GM23338 (cell line): ENCODE measurements around the gene MYO6. TPM values are rescaled to one million over a fixed set of nuclear protein-coding genes. Genes with fewer than 3 reads are reported as not detected.
"Not testable (repeated sequence)": the region's sequence is repeated elsewhere in the genome, so short reads cannot be mapped to it uniquely, and the experiment has no call there.

Experiments used
- ATAC-seq: fragments of 200-7000 bp; cut with Tn5 transposase; 3 replicates; pipeline ENCODE4 v1.9.1; 2020
- DNase-seq: peaks from one replicate; pipeline ENCODE4 v3.0.0-alpha.2; 2015; ENCODE audit warnings: low spot score
- H2AFZ ChIP-seq: fragments of 200-600 bp; sonication (generic); 2 replicates; pipeline ENCODE4 v1.8.0; 2016; ENCODE audit warnings: antibody characterized with exemption, mild to moderate bottlenecking, moderate library complexity
- H3F3A ChIP-seq: fragments of 200-600 bp; sonication (generic); replicated peaks from 2 replicates; pipeline ENCODE4 v1.8.0; 2017; ENCODE audit warnings: antibody characterized with exemption, mixed run types, low read depth
- H3K27ac ChIP-seq: fragments of 200-600 bp; sonication (generic); 2 replicates; pipeline ENCODE4 v1.6.1; 2016; ENCODE audit warnings: low read depth
- H3K27me3 ChIP-seq: fragments of 200-600 bp; sonication (generic); 2 replicates; pipeline ENCODE4 v1.8.0; 2016; ENCODE audit warnings: mild to moderate bottlenecking, mixed run types, moderate library complexity; ENCODE audit not compliant: insufficient read depth
- H3K36me3 ChIP-seq: fragments of 200-600 bp; sonication (generic); 2 replicates; pipeline ENCODE4 v1.8.0; 2016; ENCODE audit warnings: mild to moderate bottlenecking; ENCODE audit not compliant: insufficient read depth
- H3K4me1 ChIP-seq: fragments of 200-600 bp; sonication (generic); 2 replicates; pipeline ENCODE4 v1.8.0; 2016; ENCODE audit warnings: mild to moderate bottlenecking, moderate library complexity; ENCODE audit not compliant: insufficient read depth
- H3K4me2 ChIP-seq: fragments of 200-600 bp; sonication (generic); 2 replicates; pipeline ENCODE4 v1.7.1; 2017; ENCODE audit warnings: mixed run types
- H3K4me3 ChIP-seq: fragments of 200-600 bp; sonication (generic); 2 replicates; pipeline ENCODE4 v1.6.1; 2016; ENCODE audit warnings: mixed run types
- H3K79me2 ChIP-seq: fragments of 200-600 bp; sonication (generic); replicated peaks from 2 replicates; pipeline ENCODE4 v1.8.0; 2017; ENCODE audit warnings: mild to moderate bottlenecking; ENCODE audit not compliant: insufficient read depth
- H3K9me2 ChIP-seq: fragments of 200-600 bp; sonication (generic); 2 replicates; pipeline ENCODE4 v1.8.0; 2017; ENCODE audit not compliant: insufficient read depth
- H4K20me1 ChIP-seq: fragments of 200-600 bp; sonication (generic); replicated peaks from 2 replicates; pipeline ENCODE4 v1.8.0; 2017; ENCODE audit warnings: mild to moderate bottlenecking; ENCODE audit not compliant: insufficient read depth
- H3K27ac Mint-ChIP-seq: 2 replicates; pipeline ENCODE4 v1.8.0; 2020; ENCODE audit warnings: inconsistent platforms, mild to moderate bottlenecking, moderate library complexity, mixed read lengths
- H3K27me3 Mint-ChIP-seq: 3 replicates; pipeline ENCODE4 v1.8.0; 2022; ENCODE audit warnings: low read depth, mild to moderate bottlenecking, moderate library complexity, mixed read lengths, inconsistent platforms; ENCODE audit not compliant: insufficient read depth, poor library complexity
- H3K36me3 Mint-ChIP-seq: 3 replicates; pipeline ENCODE4 v1.8.0; 2021; ENCODE audit warnings: low read depth, mild to moderate bottlenecking, inconsistent platforms, moderate library complexity, mixed read lengths
- H3K4me1 Mint-ChIP-seq: 3 replicates; pipeline ENCODE4 v1.8.0; 2020; ENCODE audit warnings: mild to moderate bottlenecking, inconsistent platforms, mixed read lengths
- H3K4me3 Mint-ChIP-seq: 3 replicates; pipeline ENCODE4 v1.8.0; 2021; ENCODE audit warnings: moderate library complexity, mild to moderate bottlenecking, inconsistent platforms, mixed read lengths
- H3K9me3 Mint-ChIP-seq: 3 replicates; pipeline ENCODE4 v1.8.0; 2020; ENCODE audit warnings: moderate library complexity, mild to moderate bottlenecking, inconsistent platforms, mixed read lengths
- EZH2phosphoT487 ChIP-seq: fragments of 200-600 bp; sonication (generic); IDR thresholded peaks from one replicate; pipeline ENCODE4 v1.8.1; 2018; ENCODE audit warnings: antibody characterized with exemption; ENCODE audit not compliant: unreplicated experiment
- NANOG ChIP-seq: IDR thresholded peaks from 2 replicates; pipeline ENCODE4 v1.6.1; 2016; ENCODE audit warnings: antibody characterized with exemption, borderline replicate concordance
- STAT1 ChIP-seq: IDR thresholded peaks from one replicate; pipeline ENCODE4 v1.6.1; 2016; ENCODE audit warnings: antibody characterized with exemption; ENCODE audit not compliant: unreplicated experiment
- polyA plus RNA-seq: library from polyadenylated mRNA; unstranded; fragments of >200 nt; fragmentation: Nextera tagmentation; extraction: Ambion mirVana; gene quantifications from 2 replicates; pipeline ENCODE4 v1.2.1, GENCODE V29; 2016
- total RNA-seq: library from RNA; depleted of rRNA; stranded (reverse); fragments of >200 nt; shearing (Covaris generic); gene quantifications from 2 replicates; pipeline ENCODE4 v1.2.3, GENCODE V29; 2014
- TF ChIP-seq, protein P1 (sequence below): IDR thresholded peaks from one replicate; pipeline ENCODE4 v1.6.1; 2018; ENCODE audit warnings: antibody characterized with exemption; ENCODE audit not compliant: unreplicated experiment

MYO6 gene
- total and polyA plus RNA-seq, 2 experiments from 2014 or later: 21.8 to 33.0 TPM

DNA sequence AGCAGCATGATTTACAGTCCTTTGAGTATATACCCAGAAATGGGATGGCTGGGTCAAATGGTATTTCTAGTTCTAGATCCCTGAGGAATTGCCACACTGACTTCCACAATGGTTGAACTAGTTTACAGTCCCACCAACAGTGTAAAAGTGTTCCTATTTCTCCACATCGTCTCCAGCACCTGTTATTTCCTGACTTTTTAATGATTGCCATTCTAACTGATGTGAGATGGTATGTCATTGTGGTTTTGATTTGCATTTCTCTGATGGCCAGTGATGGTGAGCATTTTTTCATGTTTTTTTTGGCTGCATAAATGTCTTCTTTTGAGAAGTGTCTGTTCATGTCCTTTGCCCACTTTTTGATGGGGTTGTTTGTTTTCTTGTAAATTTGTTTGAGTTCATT is 151.2 kb downstream of the MYO6 start:
- not testable (repeated sequence) for H3K27me3 ChIP-seq, H3K27ac ChIP-seq, H3K4me3 Mint-ChIP-seq, H3K4me1 Mint-ChIP-seq, H3K4me3 ChIP-seq, H3K27me3 Mint-ChIP-seq, H3K36me3 ChIP-seq, H3K4me2 ChIP-seq, ATAC-seq, H2AFZ ChIP-seq, DNase-seq, H3K9me2 ChIP-seq, H3K4me1 ChIP-seq, H3K79me2 ChIP-seq, H4K20me1 ChIP-seq, H3F3A ChIP-seq, H3K27ac Mint-ChIP-seq
- Mint-ChIP-seq H3K9me3 (peaks cover 12% of the 10 kb centered on the region), H3K36me3 (peaks cover 14% of the 10 kb centered on the region)

DNA sequence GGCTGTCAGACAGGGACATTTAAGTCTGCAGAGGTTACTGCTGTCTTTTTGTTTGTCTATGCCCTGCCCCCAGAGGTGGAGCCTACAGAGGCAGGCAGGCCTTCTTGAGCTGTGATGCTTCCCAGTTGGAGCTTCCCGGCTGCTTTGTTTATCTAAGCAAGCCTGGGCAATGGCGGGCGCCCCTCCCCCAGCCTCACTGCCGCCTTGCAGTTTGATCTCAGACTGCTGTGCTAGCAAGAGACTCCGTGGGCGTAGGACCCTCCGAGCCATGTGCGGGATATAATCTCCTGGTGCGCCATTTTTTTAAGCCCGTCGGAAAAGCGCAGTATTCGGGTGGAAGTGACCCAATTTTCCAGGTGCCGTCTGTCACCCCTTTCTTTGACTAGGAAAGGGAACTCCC is 156.1 kb downstream of the MYO6 start:
- not testable (repeated sequence) for H3K4me1 ChIP-seq, H3K36me3 ChIP-seq, H3K79me2 ChIP-seq, H3K27ac ChIP-seq, H3K27me3 Mint-ChIP-seq, H3K4me3 ChIP-seq, DNase-seq, H2AFZ ChIP-seq, H3K27ac Mint-ChIP-seq, ATAC-seq, H3K4me3 Mint-ChIP-seq, H3K4me1 Mint-ChIP-seq, H3K4me2 ChIP-seq, H4K20me1 ChIP-seq, H3K27me3 ChIP-seq, H3K9me2 ChIP-seq, H3F3A ChIP-seq
- Mint-ChIP-seq H3K36me3 (peaks cover 22% of the 10 kb centered on the region), H3K9me3 (peaks cover 27% of the 10 kb centered on the region)

DNA sequence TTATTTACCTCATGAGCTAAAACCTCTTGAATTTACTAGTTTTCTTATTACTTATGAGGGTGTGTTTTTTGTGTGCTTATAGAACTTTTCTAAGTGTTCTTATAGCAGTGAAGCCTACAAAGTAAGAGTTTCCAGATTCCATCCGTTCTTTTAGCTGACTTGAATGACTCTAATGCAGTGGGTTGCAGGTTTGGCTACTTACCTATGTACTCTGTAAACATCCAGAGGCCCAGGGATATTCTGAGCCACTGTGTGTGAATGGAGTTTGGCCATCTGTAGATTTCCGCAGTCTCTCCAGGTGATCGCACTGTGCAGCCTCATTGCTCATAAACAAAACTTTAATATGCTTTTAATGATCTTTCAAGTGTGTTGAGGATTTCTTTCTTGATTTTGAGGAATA is 157.8 kb downstream of the MYO6 start:
- TF ChIP-seq EZH2phosphoT487 (no peak), STAT1 (no peak)
- ATAC-seq: no peak
- H3K36me3 Mint-ChIP-seq: peaks cover 19% of the 10 kb centered on the region

DNA sequence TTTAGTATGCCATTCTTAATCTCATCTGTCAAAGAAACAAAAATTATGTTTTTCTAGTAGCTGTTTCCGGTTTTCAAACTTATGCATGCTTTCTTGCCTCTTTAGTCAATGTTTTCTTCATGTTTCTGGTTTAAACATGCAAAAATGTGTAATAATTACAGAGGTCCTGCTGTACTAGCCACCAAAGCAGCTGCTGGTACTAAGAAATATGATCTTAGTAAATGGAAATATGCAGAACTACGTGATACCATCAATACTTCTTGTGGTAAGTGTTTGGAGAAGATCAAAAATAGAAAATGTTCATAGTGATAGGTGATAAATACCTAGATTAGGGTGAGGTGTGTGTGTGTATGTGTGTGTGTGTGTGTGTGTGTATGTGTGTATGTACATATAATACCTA is 158.4 kb downstream of the MYO6 start:
- Histone ChIP-seq H3K9me2 (no peaks in the 10 kb centered on the region), H3K4me3 (no peak overlapping the region), H2AFZ (no peak overlapping the region), H3K4me2 (no peak overlapping the region), H3F3A (no peaks in the 10 kb centered on the region), H3K79me2 (no peaks in the 10 kb centered on the region), H3K27me3 (no peaks in the 10 kb centered on the region), H3K36me3 (no peaks in the 10 kb centered on the region; the same call in 1 of the 2 replicates), H3K4me1 (no peaks in the 10 kb centered on the region), H4K20me1 (no peaks in the 10 kb centered on the region), H3K27ac (no peak overlapping the region)
- Mint-ChIP-seq H3K4me3 (no peak overlapping the region), H3K27ac (no peak overlapping the region), H3K4me1 (no peaks in the 10 kb centered on the region), H3K27me3 (no peaks in the 10 kb centered on the region), H3K9me3 (peaks cover 24% of the 10 kb centered on the region), H3K36me3 (peaks cover 19% of the 10 kb centered on the region)
- no peak for DNase-seq
- ATAC-seq: no peak
- no peak for TF ChIP-seq NANOG
- TF ChIP-seq, protein P1, sequence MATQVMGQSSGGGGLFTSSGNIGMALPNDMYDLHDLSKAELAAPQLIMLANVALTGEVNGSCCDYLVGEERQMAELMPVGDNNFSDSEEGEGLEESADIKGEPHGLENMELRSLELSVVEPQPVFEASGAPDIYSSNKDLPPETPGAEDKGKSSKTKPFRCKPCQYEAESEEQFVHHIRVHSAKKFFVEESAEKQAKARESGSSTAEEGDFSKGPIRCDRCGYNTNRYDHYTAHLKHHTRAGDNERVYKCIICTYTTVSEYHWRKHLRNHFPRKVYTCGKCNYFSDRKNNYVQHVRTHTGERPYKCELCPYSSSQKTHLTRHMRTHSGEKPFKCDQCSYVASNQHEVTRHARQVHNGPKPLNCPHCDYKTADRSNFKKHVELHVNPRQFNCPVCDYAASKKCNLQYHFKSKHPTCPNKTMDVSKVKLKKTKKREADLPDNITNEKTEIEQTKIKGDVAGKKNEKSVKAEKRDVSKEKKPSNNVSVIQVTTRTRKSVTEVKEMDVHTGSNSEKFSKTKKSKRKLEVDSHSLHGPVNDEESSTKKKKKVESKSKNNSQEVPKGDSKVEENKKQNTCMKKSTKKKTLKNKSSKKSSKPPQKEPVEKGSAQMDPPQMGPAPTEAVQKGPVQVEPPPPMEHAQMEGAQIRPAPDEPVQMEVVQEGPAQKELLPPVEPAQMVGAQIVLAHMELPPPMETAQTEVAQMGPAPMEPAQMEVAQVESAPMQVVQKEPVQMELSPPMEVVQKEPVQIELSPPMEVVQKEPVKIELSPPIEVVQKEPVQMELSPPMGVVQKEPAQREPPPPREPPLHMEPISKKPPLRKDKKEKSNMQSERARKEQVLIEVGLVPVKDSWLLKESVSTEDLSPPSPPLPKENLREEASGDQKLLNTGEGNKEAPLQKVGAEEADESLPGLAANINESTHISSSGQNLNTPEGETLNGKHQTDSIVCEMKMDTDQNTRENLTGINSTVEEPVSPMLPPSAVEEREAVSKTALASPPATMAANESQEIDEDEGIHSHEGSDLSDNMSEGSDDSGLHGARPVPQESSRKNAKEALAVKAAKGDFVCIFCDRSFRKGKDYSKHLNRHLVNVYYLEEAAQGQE: no peak

More for the DNA sequence above, 157.8 kb downstream of the MYO6 start:
- Mint-ChIP-seq H3K9me3 (peaks cover 24% of the 10 kb centered on the region), H3K4me1 (no peaks in the 10 kb centered on the region), H3K27ac (no peak overlapping the region), H3K27me3 (no peaks in the 10 kb centered on the region), H3K4me3 (no peak overlapping the region)
- no peaks in the 10 kb centered on the region for H4K20me1 ChIP-seq
- no peaks in the 10 kb centered on the region for H3K27me3 ChIP-seq
- no peaks in the 10 kb centered on the region; the same call in 1 of the 2 replicates for H3K36me3 ChIP-seq
- no peaks in the 10 kb centered on the region for H3F3A ChIP-seq
- no peak overlapping the region for H2AFZ ChIP-seq
- H3K27ac ChIP-seq: no peak overlapping the region
- no peaks in the 10 kb centered on the region for H3K9me2 ChIP-seq
- no peak overlapping the region for H3K4me2 ChIP-seq
- no peaks in the 10 kb centered on the region for H3K4me1 ChIP-seq
- H3K79me2 ChIP-seq: no peaks in the 10 kb centered on the region
- no peak for DNase-seq
- H3K4me3 ChIP-seq: no peak overlapping the region
